Activated T-helper 1 cell treated with anti-CD3 and anti-CD28 coated beads, Interleukin-12 subunit alpha, Interleukin-12 subunit beta, Interleukin-2, Interleukin-4 antibody, amounts not matched to agents 30 ng/mL and 10 ng/mL and 1 ng/mL, durations not matched to agents 14 hours and 24 hours and 36 hours (primary cell): ENCODE measurements around the gene TAF3. TPM values are rescaled to one million over a fixed set of nuclear protein-coding genes. Genes with fewer than 3 reads are reported as not detected.

Experiments
- DNase-seq: peaks from one replicate; pipeline ENCODE4 v3.0.0; 2021; ENCODE audit warnings: low spot score
- H3K27ac Mint-ChIP-seq: one replicate; pipeline ENCODE4 v1.8.0; 2021; ENCODE audit warnings: mild to moderate bottlenecking, mixed read lengths
- H3K27me3 Mint-ChIP-seq: one replicate; pipeline ENCODE4 v1.8.0; 2022; ENCODE audit warnings: mild to moderate bottlenecking, moderate library complexity, mixed read lengths; ENCODE audit not compliant: insufficient read depth
- H3K36me3 Mint-ChIP-seq: one replicate; pipeline ENCODE4 v1.8.0; 2021; ENCODE audit warnings: low read depth, mixed read lengths
- H3K4me1 Mint-ChIP-seq: one replicate; pipeline ENCODE4 v1.8.0; 2021; ENCODE audit warnings: low read depth, mixed read lengths
- H3K4me3 Mint-ChIP-seq: one replicate; pipeline ENCODE4 v1.8.0; 2021; ENCODE audit warnings: mild to moderate bottlenecking, moderate library complexity, mixed read lengths
- H3K9me3 Mint-ChIP-seq: one replicate; pipeline ENCODE4 v1.8.0; 2021; ENCODE audit warnings: mixed read lengths
- intact Hi-C: fragments of 100-400 bp; cut with micrococcal nuclease; formaldehyde crosslinking; loops from one replicate; pipeline ENCODE4 v1.15.1; 2024
- total RNA-seq: library from RNA; stranded (reverse); gene quantifications from 2 replicates; pipeline ENCODE4 v1.2.3, GENCODE V29; 2022

Gene TAF3
- total RNA-seq, 1 donor from 2014 or later, result 15.1 TPM

DNA sequence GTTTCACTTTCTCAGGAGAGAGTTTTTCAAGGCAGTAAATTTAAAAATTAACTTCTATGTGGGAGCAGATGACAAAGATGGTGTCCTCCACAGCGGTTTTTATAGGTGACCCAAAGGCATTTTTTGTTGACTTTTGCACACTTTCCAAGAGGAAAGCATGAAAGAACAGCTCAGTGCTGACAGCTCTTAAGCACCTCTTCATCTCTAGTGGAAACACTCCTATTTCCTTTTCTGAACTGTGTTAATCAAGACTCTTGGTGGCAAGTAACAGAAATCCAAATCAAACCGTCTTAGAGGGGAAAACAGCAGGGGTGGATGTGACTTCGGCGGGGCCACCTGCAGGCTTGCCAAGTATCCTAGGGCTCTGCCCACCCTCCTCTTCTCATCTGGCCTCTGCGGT, 164.4 kb downstream of the TAF3 start:
- peaks cover 19% of the 10 kb centered on the region for H3K36me3 Mint-ChIP-seq
- intact Hi-C loops, result no loop called here
- no peaks in the 10 kb centered on the region for H3K4me1 Mint-ChIP-seq

DNA sequence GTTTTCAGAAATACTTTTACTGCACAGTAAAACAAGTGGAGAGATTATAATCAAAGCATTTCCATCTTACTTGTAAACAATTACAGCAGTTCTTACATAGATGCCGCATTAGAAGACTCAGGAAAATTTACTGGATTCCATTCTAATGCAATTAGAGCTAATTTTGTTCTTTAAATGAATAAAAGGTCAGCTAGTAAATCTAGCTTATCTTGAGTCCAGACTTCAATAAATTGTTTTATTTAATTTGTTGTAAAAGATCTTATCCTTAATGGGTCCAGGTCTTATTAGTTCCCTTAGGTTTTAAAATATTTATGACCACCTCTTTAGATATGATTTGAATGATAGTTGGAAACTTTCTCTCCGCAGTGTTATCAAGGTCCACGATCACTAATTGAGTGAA, 166.0 kb downstream of the TAF3 start:
- intact Hi-C loops, result no loop called here
- H3K9me3 Mint-ChIP-seq, result no peaks in the 10 kb centered on the region
- DNase-seq, result no peak
- H3K36me3 Mint-ChIP-seq, result peaks cover 13% of the 10 kb centered on the region
- H3K27ac Mint-ChIP-seq, result no peak overlapping the region
- H3K4me1 Mint-ChIP-seq, result no peaks in the 10 kb centered on the region
- H3K4me3 Mint-ChIP-seq, result no peak overlapping the region
- H3K27me3 Mint-ChIP-seq, result no peaks in the 10 kb centered on the region

More for the DNA sequence above, 164.4 kb downstream of the TAF3 start:
- no peak for DNase-seq
- H3K9me3 Mint-ChIP-seq, result no peaks in the 10 kb centered on the region
- H3K27ac Mint-ChIP-seq, result no peak overlapping the region
- H3K27me3 Mint-ChIP-seq, result no peaks in the 10 kb centered on the region
- no peak overlapping the region for H3K4me3 Mint-ChIP-seq

DNA sequence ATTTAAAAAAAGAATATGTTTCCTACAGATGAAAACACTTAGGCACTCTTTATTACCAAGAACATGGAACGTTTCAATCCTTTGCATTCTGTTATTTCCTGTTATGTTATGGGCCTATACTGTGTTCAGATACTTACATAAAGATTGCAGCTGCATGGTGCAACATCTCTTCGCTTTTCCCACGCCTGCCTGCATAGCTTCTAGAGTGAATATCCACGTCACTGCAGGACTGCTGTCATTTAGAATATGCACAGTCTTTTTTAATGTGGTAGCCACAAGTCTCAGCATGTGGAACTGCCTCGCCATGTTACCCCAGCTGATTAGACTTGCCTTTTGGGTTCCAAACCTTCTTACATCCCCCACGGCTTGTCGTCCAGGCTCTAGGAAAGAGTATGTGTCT, 166.6 kb downstream of the TAF3 start:
- H3K9me3 Mint-ChIP-seq, result no peaks in the 10 kb centered on the region
- no peaks in the 10 kb centered on the region for H3K4me1 Mint-ChIP-seq
- intact Hi-C loops, result no loop called here
- H3K27me3 Mint-ChIP-seq, result no peaks in the 10 kb centered on the region
- DNase-seq, result no peak
- no peak overlapping the region for H3K4me3 Mint-ChIP-seq
- no peak overlapping the region for H3K27ac Mint-ChIP-seq
- H3K36me3 Mint-ChIP-seq, result peaks cover 12% of the 10 kb centered on the region

DNA sequence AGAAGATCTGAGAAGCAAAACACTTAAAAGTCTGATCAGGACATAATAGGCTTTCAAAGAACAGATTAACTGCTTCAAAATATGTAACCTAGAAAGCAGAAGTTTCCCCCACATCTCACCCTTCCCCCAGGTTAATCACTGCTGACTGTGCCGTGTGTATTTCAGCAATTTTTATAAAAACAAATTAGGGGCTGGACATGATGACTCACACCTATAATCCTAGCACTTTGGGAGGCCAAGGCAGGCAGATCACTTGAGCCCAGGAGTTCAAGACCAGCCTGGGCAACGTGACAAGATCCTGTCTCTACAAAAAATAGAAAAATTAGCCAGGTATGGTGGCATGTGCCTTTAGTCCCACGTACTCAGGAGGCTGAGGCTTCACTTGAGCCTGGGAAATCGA, 168.5 kb downstream of the TAF3 start:
- no peak for DNase-seq
- Mint-ChIP-seq H3K4me3 (no peak overlapping the region), H3K9me3 (no peaks in the 10 kb centered on the region), H3K4me1 (no peaks in the 10 kb centered on the region), H3K27ac (no peak overlapping the region), H3K27me3 (no peaks in the 10 kb centered on the region), H3K36me3 (peaks cover 7% of the 10 kb centered on the region)
- intact Hi-C loops, result no loop called here

DNA sequence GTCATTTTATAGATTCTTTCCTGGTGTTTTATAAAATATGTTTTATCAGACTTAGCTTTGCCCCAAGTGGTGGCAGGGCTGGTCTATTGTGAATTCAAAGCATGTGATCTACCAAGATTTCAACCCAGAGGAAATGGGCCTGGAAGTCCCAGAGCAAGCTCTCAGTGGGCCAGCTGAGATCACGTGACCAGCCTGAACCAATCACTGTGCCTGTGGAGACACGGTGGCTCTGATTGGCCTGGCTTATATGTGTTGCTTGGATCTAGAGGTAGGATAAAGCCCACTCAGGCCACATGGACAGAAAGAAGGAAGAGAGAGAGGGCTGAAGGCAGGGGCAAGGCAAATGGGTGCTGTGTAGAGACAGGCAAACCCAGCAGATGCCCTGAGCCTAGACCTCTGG, 170.7 kb downstream of the TAF3 start:
- Mint-ChIP-seq H3K4me1 (no peaks in the 10 kb centered on the region), H3K27me3 (no peaks in the 10 kb centered on the region), H3K36me3 (peaks cover 9% of the 10 kb centered on the region), H3K4me3 (no peak overlapping the region), H3K27ac (no peak overlapping the region), H3K9me3 (no peaks in the 10 kb centered on the region)
- intact Hi-C loops, result no loop called here
- DNase-seq, result no peak

DNA sequence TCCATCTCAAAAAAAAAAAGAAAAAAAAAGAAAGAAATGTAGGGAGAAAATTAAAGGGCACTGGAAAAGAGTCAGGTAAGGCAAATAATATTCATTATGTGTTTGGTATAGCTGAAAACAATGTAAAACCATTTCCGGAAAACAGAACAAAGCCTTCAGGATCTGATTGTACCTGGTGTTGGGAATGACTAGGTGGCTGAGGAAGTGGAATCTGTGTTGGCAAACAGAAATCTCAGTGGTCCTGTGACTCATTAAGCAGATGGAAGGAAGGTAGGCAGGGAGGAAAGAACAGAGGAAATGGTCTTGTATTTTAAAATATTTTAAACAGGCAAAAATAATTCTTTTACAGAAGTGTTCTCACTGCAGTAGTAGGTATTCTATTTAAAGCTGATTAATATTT, 180.5 kb downstream of the TAF3 start:
- Mint-ChIP-seq H3K9me3 (peaks cover 9% of the 10 kb centered on the region), H3K36me3 (peaks cover 2% of the 10 kb centered on the region), H3K4me3 (no peak overlapping the region), H3K27ac (no peak overlapping the region), H3K4me1 (no peaks in the 10 kb centered on the region), H3K27me3 (no peaks in the 10 kb centered on the region)
- no peak for DNase-seq
- intact Hi-C loops, result no loop called here

DNA sequence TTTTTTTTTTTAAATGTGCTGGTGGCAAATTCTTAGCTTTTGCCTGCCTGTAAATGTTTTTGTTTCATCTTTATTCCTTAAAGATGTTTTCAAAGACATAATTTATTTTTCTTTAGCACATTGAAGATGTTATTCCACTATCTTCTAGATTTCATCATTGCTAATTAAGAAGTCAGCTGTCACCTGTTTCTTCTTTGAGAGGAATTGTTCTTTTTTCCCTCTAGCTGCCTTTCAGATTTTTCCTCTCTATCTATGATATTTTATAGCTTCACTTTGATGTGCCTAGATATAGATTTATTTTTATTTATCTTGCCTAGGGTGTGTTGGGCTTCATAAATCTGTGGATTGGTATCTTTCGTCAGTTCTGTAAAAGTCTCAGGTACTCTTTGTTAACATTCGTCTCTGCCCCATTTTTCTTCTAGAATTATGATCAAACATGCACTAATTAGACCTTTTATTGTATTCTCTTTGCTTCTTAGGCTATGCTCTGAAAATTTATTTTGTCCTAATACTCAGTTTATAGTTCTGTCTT, 186.2 kb downstream of the TAF3 start:
- no peak for DNase-seq
- Mint-ChIP-seq H3K4me1 (no peaks in the 10 kb centered on the region), H3K4me3 (no peak overlapping the region), H3K27ac (no peak overlapping the region), H3K36me3 (peaks cover 1% of the 10 kb centered on the region), H3K9me3 (peaks cover 21% of the 10 kb centered on the region), H3K27me3 (no peaks in the 10 kb centered on the region)
- intact Hi-C loops, result no loop called here

DNA sequence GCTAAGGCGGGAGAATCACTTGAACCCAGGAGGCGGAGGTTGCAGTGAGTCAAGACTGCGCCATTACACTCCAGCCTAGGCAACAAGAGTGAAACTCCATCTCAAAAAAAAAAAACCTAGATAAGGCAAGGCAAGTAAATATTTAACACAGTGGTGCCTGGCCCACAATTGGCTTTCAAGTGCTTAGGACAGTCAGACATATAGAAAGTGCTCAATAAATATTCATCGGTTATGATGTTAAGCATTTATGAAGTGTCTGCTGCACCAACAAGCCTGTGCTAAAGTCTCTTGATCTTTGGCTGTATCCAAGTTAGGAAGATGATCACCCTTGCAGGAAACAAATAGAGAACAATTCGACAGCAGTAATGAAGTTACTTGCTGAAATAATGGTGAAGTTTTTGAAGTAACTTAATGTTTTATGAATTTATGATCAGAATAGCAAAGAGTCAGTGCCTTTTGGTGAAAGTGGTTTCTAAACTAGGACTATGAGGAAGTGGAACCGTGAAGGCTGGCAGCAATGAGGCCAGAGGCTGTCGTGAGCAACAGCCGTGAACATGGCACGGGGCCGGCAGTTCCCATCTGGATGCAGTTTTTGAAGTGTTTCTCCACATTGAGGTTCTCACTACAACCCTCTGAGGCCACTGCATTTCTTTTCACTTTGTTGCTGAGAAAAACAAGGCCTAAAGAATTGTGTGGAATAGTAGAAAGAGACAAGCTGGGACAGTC, 188.1 kb downstream of the TAF3 start:
- intact Hi-C loops, result no loop called here
- Mint-ChIP-seq H3K27me3 (no peaks in the 10 kb centered on the region), H3K9me3 (peaks cover 21% of the 10 kb centered on the region), H3K4me1 (no peaks in the 10 kb centered on the region), H3K27ac (no peak overlapping the region), H3K36me3 (peaks cover 4% of the 10 kb centered on the region), H3K4me3 (no peak overlapping the region)
- DNase-seq, result no peak

DNA sequence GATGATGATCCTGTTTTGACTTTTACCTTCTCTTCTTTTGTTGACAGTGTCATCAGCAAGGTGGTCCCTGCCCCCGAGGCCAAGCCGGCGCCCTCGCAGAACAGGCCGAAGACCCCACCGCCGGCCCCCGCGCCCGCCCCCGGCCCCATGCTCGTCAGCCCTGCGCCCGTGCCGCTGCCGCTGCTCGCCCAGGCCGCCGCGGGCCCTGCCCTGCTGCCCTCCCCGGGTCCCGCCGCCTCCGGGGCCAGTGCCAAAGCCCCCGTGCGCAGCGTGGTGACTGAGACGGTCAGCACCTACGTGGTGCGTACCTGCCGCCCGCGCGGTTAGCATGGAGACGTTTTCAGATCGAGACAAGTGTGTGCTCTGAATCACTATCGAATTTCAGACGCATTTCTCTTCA, 190.7 kb downstream of the TAF3 start:
- Mint-ChIP-seq H3K27ac (no peak overlapping the region), H3K4me3 (no peak overlapping the region), H3K4me1 (no peaks in the 10 kb centered on the region), H3K27me3 (no peaks in the 10 kb centered on the region), H3K9me3 (peaks cover 11% of the 10 kb centered on the region), H3K36me3 (peaks cover 8% of the 10 kb centered on the region)
- DNase-seq, result no peak
- intact Hi-C loops, result no loop called here

DNA sequence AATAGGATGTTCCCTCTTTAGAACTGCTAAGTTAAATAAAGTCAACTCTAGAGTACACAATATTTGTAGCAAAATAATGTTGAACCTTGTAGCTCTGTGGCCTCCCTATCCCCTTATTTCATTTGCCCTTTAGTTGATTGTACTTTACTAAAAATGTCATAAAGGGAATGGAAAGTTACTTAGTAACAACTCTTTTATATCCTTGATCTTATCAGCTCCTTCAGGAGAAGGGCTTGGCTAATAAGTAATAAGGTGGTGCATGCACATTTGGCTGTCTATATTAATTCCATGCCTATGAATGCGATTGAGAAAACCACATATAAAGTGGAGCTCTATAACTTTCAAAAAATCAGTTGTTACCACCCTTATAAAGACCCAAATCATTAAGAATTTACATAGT, 194.7 kb downstream of the TAF3 start:
- no peaks in the 10 kb centered on the region for H3K4me1 Mint-ChIP-seq
- H3K27me3 Mint-ChIP-seq, result no peaks in the 10 kb centered on the region
- intact Hi-C loops, result no loop called here
- no peaks in the 10 kb centered on the region for H3K9me3 Mint-ChIP-seq
- no peak overlapping the region for H3K27ac Mint-ChIP-seq
- no peak overlapping the region for H3K4me3 Mint-ChIP-seq
- H3K36me3 Mint-ChIP-seq, result peaks cover 17% of the 10 kb centered on the region
- DNase-seq, result no peak

DNA sequence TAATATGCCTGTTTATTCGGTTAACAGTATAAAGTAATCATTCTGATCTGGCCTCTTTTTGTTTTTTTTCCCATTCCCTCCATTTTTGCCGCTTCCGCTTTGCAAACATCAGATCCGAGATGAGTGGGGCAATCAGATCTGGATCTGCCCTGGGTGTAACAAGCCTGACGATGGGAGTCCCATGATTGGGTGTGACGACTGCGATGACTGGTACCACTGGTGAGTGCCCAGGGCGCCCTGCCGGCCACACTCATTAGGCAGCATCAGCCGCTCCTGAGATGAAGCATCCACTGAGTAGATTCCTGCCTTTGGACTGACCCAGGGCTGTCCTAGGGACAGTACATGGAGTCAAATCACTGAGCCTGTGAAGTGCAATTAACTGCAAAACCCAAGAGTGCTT, 195.3 kb downstream of the TAF3 start:
- Mint-ChIP-seq H3K9me3 (no peaks in the 10 kb centered on the region), H3K36me3 (peaks cover 17% of the 10 kb centered on the region), H3K27me3 (no peaks in the 10 kb centered on the region), H3K4me3 (no peak overlapping the region), H3K4me1 (no peaks in the 10 kb centered on the region), H3K27ac (no peak overlapping the region)
- intact Hi-C loops, result no loop called here
- no peak for DNase-seq

DNA sequence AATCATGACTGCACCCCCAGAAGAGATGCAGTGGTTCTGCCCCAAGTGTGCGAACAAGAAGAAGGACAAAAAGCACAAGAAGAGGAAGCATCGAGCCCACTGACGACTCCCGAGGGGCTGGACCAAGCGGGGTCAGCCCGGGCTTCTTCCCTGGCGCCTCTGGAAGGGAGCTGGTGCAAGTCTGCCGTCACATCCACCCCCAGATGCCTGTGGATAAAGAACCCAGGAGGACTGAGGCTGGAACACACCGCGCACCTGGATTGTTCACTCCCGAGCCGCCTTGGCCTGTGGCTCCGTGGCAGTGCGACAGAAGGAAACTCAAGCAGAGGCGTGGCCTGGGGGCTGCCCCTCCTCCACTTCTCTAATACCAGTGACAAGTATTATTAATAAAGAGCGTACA, 196.3 kb downstream of the TAF3 start:
- H3K27ac Mint-ChIP-seq, result no peak overlapping the region
- H3K4me1 Mint-ChIP-seq, result no peaks in the 10 kb centered on the region
- no peak for DNase-seq
- intact Hi-C loops, result no loop called here
- H3K4me3 Mint-ChIP-seq, result no peak overlapping the region
- H3K36me3 Mint-ChIP-seq, result peaks cover 17% of the 10 kb centered on the region
- no peaks in the 10 kb centered on the region for H3K9me3 Mint-ChIP-seq
- H3K27me3 Mint-ChIP-seq, result no peaks in the 10 kb centered on the region

DNA sequence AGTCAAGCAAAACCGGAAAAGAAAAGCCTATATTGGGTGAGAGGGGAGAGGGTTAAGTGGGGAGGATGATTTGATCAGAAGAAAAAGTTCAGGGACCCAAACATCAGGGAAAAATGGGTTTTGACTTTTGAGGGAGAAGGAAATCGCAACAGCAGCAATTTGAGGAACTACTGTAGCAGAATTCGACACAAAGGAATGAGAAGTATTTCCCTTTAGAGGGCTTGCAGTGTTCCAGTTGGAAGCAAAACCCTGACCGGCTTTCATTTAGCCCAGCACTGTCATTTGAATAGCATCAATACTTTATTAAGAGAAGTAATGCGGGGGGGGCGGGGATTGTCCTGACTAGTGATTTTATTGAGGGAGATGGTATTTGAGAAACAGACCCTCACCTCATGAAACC, 199.0 kb downstream of the TAF3 start:
- Mint-ChIP-seq H3K27me3 (no peaks in the 10 kb centered on the region), H3K9me3 (no peaks in the 10 kb centered on the region), H3K4me1 (no peaks in the 10 kb centered on the region), H3K27ac (no peak overlapping the region), H3K4me3 (no peak overlapping the region), H3K36me3 (peaks cover 13% of the 10 kb centered on the region)
- no peak for DNase-seq
- intact Hi-C loops, result no loop called here

DNA sequence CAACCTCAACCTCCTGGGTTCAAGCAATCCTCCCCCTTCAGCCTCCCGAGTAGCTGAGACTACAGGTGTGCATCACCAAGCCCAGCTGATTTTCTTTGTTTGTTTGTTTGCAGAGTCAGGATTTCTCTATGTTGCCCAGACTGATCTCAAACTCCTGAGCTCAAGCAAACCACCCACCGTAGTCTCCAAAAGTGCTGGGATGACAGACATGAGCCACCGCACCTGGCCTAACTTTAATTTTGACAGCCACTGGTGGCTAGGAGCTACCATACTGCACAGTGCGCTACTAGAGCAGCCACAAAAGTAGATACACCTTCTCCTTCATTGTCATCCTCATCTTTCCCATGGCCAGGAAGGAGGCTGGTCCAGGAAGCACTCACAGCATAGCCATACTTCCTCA, 205.0 kb downstream of the TAF3 start:
- no peak overlapping the region for H3K4me3 Mint-ChIP-seq
- intact Hi-C loops, result no loop called here

More for the DNA sequence above, 205.0 kb downstream of the TAF3 start:
- no peak overlapping the region for H3K27ac Mint-ChIP-seq
- no peaks in the 10 kb centered on the region for H3K36me3 Mint-ChIP-seq
- no peak for DNase-seq
- H3K4me1 Mint-ChIP-seq, result peaks cover 13% of the 10 kb centered on the region
- peaks cover 17% of the 10 kb centered on the region for H3K27me3 Mint-ChIP-seq
- no peaks in the 10 kb centered on the region for H3K9me3 Mint-ChIP-seq
